IMR-90 (cell line): Measurements from ENCODE around the gene CCDC50. TPM values are rescaled to one million over a fixed set of nuclear protein-coding genes. Genes with fewer than 3 reads are reported as not detected.

Source experiments
- ATAC-seq: fragments of 200-7000 bp; cut with Tn5 transposase; 2 replicates; pipeline ENCODE4 v1.9.1; 2020; ENCODE audit warnings: low read depth, mild to moderate bottlenecking, moderate library complexity
- BruUV-seq: library from RNA; stranded (reverse); fragments of 400-500 nt; replicated peaks from 2 replicates; lab custom pipeline; 2021; lab: Mats Ljungman, UMichigan
- CTCF ChIA-PET: fragments of 300-600 bp; formaldehyde crosslinking; extraction: SDS; loops from one replicate; lab custom pipeline; 2021; ENCODE audit warnings: antibody characterized with exemption; lab: Yijun Ruan, JAX
- POLR2A ChIA-PET: fragments of 300-600 bp; sonication (Branson Sonifier 250); formaldehyde crosslinking; loops from one replicate; lab custom pipeline; 2022; ENCODE audit warnings: antibody characterized with exemption; ENCODE audit not compliant: unreplicated experiment; lab: Charles Lee
- DNase-seq: peaks from one replicate; pipeline ENCODE4 v3.0.0; 2013
- H2AFZ ChIP-seq: replicated peaks from 2 replicates; pipeline ENCODE3; 2013; ENCODE audit warnings: low read length, mild to moderate bottlenecking; ENCODE audit not compliant: poor library complexity
- H2AK5ac ChIP-seq: 2 replicates; pipeline ENCODE4 v1.6.1; 2013; ENCODE audit warnings: low read depth, low read length, inconsistent platforms
- H2AK9ac ChIP-seq: replicated peaks from 2 replicates; pipeline ENCODE3; 2013; ENCODE audit warnings: mild to moderate bottlenecking, low read depth, low read length, moderate library complexity; ENCODE audit not compliant: poor library complexity
- H2BK120ac ChIP-seq: 2 replicates; pipeline ENCODE4 v1.6.1; 2013; ENCODE audit warnings: low read depth, low read length, inconsistent platforms
- H2BK15ac ChIP-seq: 3 replicates; pipeline ENCODE4 v1.6.1; 2013; ENCODE audit warnings: low read depth, low read length, inconsistent platforms
- H2BK20ac ChIP-seq: 2 replicates; pipeline ENCODE4 v1.6.1; 2013; ENCODE audit warnings: low read depth, mild to moderate bottlenecking, inconsistent platforms, low read length, moderate library complexity
- H2BK5ac ChIP-seq: 2 replicates; pipeline ENCODE4 v1.6.1; 2013; ENCODE audit warnings: mild to moderate bottlenecking, low read depth, low read length, inconsistent platforms; ENCODE audit not compliant: poor library complexity, severe bottlenecking
- H3K14ac ChIP-seq: replicated peaks from 2 replicates; pipeline ENCODE4 v1.6.1; 2013; ENCODE audit warnings: low read depth, low read length, inconsistent platforms
- H3K18ac ChIP-seq: 2 replicates; pipeline ENCODE4 v1.6.1; 2013; ENCODE audit warnings: low read depth, low read length, control low read depth
- H3K23ac ChIP-seq: 2 replicates; pipeline ENCODE4 v1.6.1; 2013; ENCODE audit warnings: low read depth, low read length, inconsistent platforms
- H3K27ac ChIP-seq: 2 replicates; pipeline ENCODE4 v1.5.1; 2013; ENCODE audit warnings: mild to moderate bottlenecking, control low read depth, low read length; ENCODE audit not compliant: insufficient read depth
- H3K27me3 ChIP-seq: 2 replicates; pipeline ENCODE4 v1.6.1; 2013; ENCODE audit warnings: low read length; ENCODE audit not compliant: control insufficient read depth, insufficient read depth
- H3K36me3 ChIP-seq: 2 replicates; pipeline ENCODE4 v1.6.1; 2013; ENCODE audit warnings: low read length, mixed read lengths; ENCODE audit not compliant: control insufficient read depth, insufficient read depth
- H3K4ac ChIP-seq: 2 replicates; pipeline ENCODE4 v1.6.1; 2013; ENCODE audit warnings: low read depth, low read length, inconsistent platforms
- H3K4me1 ChIP-seq: 2 replicates; pipeline ENCODE4 v1.6.1; 2013; ENCODE audit warnings: low read length, mixed read lengths; ENCODE audit not compliant: control insufficient read depth, insufficient read depth
- H3K4me2 ChIP-seq: 2 replicates; pipeline ENCODE4 v1.6.1; 2013; ENCODE audit warnings: low read depth, mild to moderate bottlenecking, control low read depth, low read length, moderate library complexity
- H3K4me3 ChIP-seq: 2 replicates; pipeline ENCODE4 v1.5.1; 2013; ENCODE audit warnings: low read depth, mild to moderate bottlenecking, control low read depth, low read length, moderate library complexity; ENCODE audit not compliant: insufficient read depth
- H3K56ac ChIP-seq: 2 replicates; pipeline ENCODE4 v1.6.1; 2013; ENCODE audit warnings: low read length, inconsistent platforms; ENCODE audit not compliant: insufficient read depth; ENCODE audit errors: extremely low read depth
- H3K79me1 ChIP-seq, 2 experiments: 2 replicates each; pipeline ENCODE4 v1.6.1; 2013; ENCODE audit warnings: low read length in 2 of 2, inconsistent platforms in 1 of 2, low read depth in 1 of 2
- H3K9ac ChIP-seq: 2 replicates; pipeline ENCODE4 v1.6.1; 2013; ENCODE audit warnings: low read depth, low read length, control low read depth
- H3K9me1 ChIP-seq: 2 replicates; pipeline ENCODE4 v1.6.1; 2013; ENCODE audit warnings: low read length, inconsistent platforms; ENCODE audit not compliant: insufficient read depth
- H3K9me3 ChIP-seq: 2 replicates; pipeline ENCODE4 v1.6.1; 2013; ENCODE audit warnings: low read length; ENCODE audit not compliant: control insufficient read depth, insufficient read depth
- H4K20me1 ChIP-seq: 2 replicates; pipeline ENCODE4 v1.6.1; 2013; ENCODE audit warnings: low read length, inconsistent platforms; ENCODE audit not compliant: insufficient read depth
- H4K5ac ChIP-seq: 2 replicates; pipeline ENCODE4 v1.6.1; 2013; ENCODE audit warnings: mild to moderate bottlenecking, low read depth, low read length, control low read depth
- H4K8ac ChIP-seq, 2 experiments: 2 replicates each; pipeline ENCODE4 v1.6.1; 2013; ENCODE audit warnings: low read depth in 2 of 2, low read length in 2 of 2, control low read depth in 1 of 2, inconsistent platforms in 1 of 2
- H4K91ac ChIP-seq: 2 replicates; pipeline ENCODE4 v1.6.1; 2013; ENCODE audit warnings: low read depth, low read length, inconsistent platforms; ENCODE audit not compliant: insufficient read depth
- BHLHE40 ChIP-seq: fragments of 150-350 bp; IDR thresholded peaks from 2 replicates; pipeline ENCODE4 v1.6.1; 2016; ENCODE audit warnings: mild to moderate bottlenecking, low read depth, low read length
- FOS ChIP-seq: fragments of 150-350 bp; IDR thresholded peaks from 2 replicates; pipeline ENCODE4 v1.6.1; 2016; ENCODE audit warnings: low read depth, low read length
- MXI1 ChIP-seq: IDR thresholded peaks from 2 replicates; pipeline ENCODE4 v1.6.1; 2012; ENCODE audit warnings: low read depth, mild to moderate bottlenecking, low read length, moderate library complexity, borderline replicate concordance
- RCOR1 ChIP-seq: IDR thresholded peaks from 2 replicates; pipeline ENCODE4 v1.6.1; 2012; ENCODE audit warnings: mild to moderate bottlenecking, low read length, improper control_type of control experiment; ENCODE audit not compliant: insufficient replicate concordance
- RFX5 ChIP-seq: IDR thresholded peaks from 2 replicates; pipeline ENCODE4 v1.8.0; 2012; ENCODE audit warnings: low read depth, mild to moderate bottlenecking, low read length, moderate library complexity
- SMC3 ChIP-seq: fragments of 150-350 bp; IDR thresholded peaks from 2 replicates; pipeline ENCODE4 v1.6.1; 2016; ENCODE audit warnings: low read depth, mild to moderate bottlenecking, antibody characterized with exemption, low read length, moderate library complexity
- USF2 ChIP-seq: fragments of 150-350 bp; IDR thresholded peaks from 2 replicates; pipeline ENCODE4 v1.6.1; 2017; ENCODE audit warnings: mild to moderate bottlenecking, antibody characterized with exemption, low read length, low read depth
- WGBS, 2 experiments: methylation state at CpG; one replicate each; pipeline versions ENCODE4 v1.1.5 to v1.1.7; 2013; ENCODE audit warnings: missing lambda C conversion rate in 2 of 2; ENCODE audit not compliant: insufficient read length in 1 of 2; ENCODE audit errors: extremely low coverage in 2 of 2; 5-methylcytosine and 5-hydroxymethylcytosine counted together
- dilution Hi-C: fragments of 300-500 bp; cut with HindIII; formaldehyde crosslinking; loops from one replicate; pipeline ENCODE4 v1.14.3; 2018; ENCODE audit warnings: low sequenced_read_pairs; ENCODE audit not compliant: unreplicated experiment
- in situ Hi-C: fragments of 300-500 bp; cut with MboI; formaldehyde crosslinking; loops from 3 replicates; pipeline ENCODE4 v1.14.3; 2019; ENCODE audit warnings: low sequenced_read_pairs, inconsistent platforms, mixed read lengths
- intact Hi-C: fragments of 100-400 bp; cut with micrococcal nuclease; formaldehyde crosslinking; loops from 2 replicates; pipeline ENCODE4 v1.10.0; 2022
- polyA plus RNA-seq, 3 experiments: library from polyadenylated mRNA; depleted of rRNA; stranded (reverse); fragments of >200 nt; gene quantifications; 2 replicates each; pipeline ENCODE4 v1.2.3, GENCODE V29; 2012; ENCODE audit warnings: low replicate concordance in 1 of 3
- total RNA-seq: library from RNA; depleted of rRNA; stranded (reverse); fragments of >200 nt; gene quantifications from 2 replicates; pipeline ENCODE4 v1.2.3, GENCODE V29; 2012

Gene CCDC50
- total and polyA plus RNA-seq, 2 of the 4 experiments (the other 2 are of a cell fraction): 59.0 to 63.1 TPM

GRCh38 chr3:191343115-191343514, 13.9 kb downstream of the CCDC50 start:
- dilution Hi-C loops: no loop called here
- Histone ChIP-seq H3K9ac (no peak overlapping the region), H4K91ac (no peak overlapping the region), H3K23ac (no peak overlapping the region), H3K27ac (no peak overlapping the region), H2AFZ (no peak overlapping the region), H4K5ac (no peak overlapping the region), H3K4me3 (no peak overlapping the region), H3K4me2 (0 out of 2 replicates have a peak overlapping the region, but pooled peaks have one; percentile 0), H3K14ac (no peak overlapping the region), H2BK5ac (peak overlapping the region; percentile 8), H2AK5ac (peak overlapping the region; percentile 21; the same call in 1 of the 2 replicates), H3K4ac (no peak overlapping the region), H3K27me3 (no peaks in the 10 kb centered on the region), H2BK120ac (no peak overlapping the region), H4K20me1 (peaks cover 42% of the 10 kb centered on the region; the same call in 1 of the 2 replicates), H3K4me1 (peaks cover 18% of the 10 kb centered on the region), H2BK20ac (no peak overlapping the region), H3K56ac (no peak overlapping the region), H2BK15ac (no peak overlapping the region), H2AK9ac (no peak overlapping the region), H3K79me1 (peaks cover 3 to 48% of the 10 kb centered on the region in 2 experiments; a peak in 2 of 4 replicates), H3K36me3 (no peaks in the 10 kb centered on the region; the same call in 1 of the 2 replicates), H3K18ac (no peak overlapping the region), H3K9me1 (peaks cover 5% of the 10 kb centered on the region; the same call in 1 of the 2 replicates), H4K8ac (no peak overlapping the region), H3K9me3 (no peaks in the 10 kb centered on the region)
- ATAC-seq (peak; percentile 33), DNase-seq (peak; percentile 26)
- TF ChIP-seq SMC3 (no peak), RCOR1 (no peak), MXI1 (no peak), BHLHE40 (no peak), RFX5 (no peak), FOS (no peak), USF2 (no peak)
- WGBS, 2 experiments: no CpG with 5 or more reads among the region's 4 CpGs
- intact Hi-C loops: no loop called here
- in situ Hi-C loops: loop anchor here (25.0 kb wide), 1 partner anchor 1544 kb away; no protein-coding TSS in a partner anchor
- CTCF ChIA-PET: no interaction called here
- no TSS peak for BruUV-seq
- POLR2A ChIA-PET: no interaction called here
